BE2C (cell line): ENCODE results near the gene SHFL.

ENCODE experiments used
- DNase-seq: peaks from one replicate; pipeline ENCODE4 v3.0.0-alpha.2; 2020
- H3K27me3 ChIP-seq: fragments of 250-450 bp; sonication (Bioruptor Pico); 2 replicates; pipeline ENCODE4 v1.5.1; 2020; ENCODE audit warnings: mild to moderate bottlenecking
- H3K36me3 ChIP-seq: fragments of 250-450 bp; sonication (Bioruptor Pico); 2 replicates; pipeline ENCODE4 v1.5.1; 2020; ENCODE audit warnings: mild to moderate bottlenecking
- H3K4me1 ChIP-seq: fragments of 250-450 bp; sonication (Bioruptor Pico); 2 replicates; pipeline ENCODE4 v1.5.1; 2020
- H3K4me3 ChIP-seq: 2 replicates; pipeline ENCODE4 v1.5.1; 2011; ENCODE audit warnings: low read depth, low read length
- H3K9me3 ChIP-seq: fragments of 250-450 bp; sonication (Bioruptor Pico); 2 replicates; pipeline ENCODE4 v1.5.1; 2020
- TF ChIP-seq, protein P1 (sequence below): IDR thresholded peaks from 2 replicates; pipeline ENCODE4 v1.5.1; 2012; ENCODE audit warnings: mild to moderate bottlenecking, low read depth, low read length

The SHFL gene

GRCh38 chr19:10116085-10116865 is 30.2 kb downstream of the SHFL start:
- TF ChIP-seq, protein P1, sequence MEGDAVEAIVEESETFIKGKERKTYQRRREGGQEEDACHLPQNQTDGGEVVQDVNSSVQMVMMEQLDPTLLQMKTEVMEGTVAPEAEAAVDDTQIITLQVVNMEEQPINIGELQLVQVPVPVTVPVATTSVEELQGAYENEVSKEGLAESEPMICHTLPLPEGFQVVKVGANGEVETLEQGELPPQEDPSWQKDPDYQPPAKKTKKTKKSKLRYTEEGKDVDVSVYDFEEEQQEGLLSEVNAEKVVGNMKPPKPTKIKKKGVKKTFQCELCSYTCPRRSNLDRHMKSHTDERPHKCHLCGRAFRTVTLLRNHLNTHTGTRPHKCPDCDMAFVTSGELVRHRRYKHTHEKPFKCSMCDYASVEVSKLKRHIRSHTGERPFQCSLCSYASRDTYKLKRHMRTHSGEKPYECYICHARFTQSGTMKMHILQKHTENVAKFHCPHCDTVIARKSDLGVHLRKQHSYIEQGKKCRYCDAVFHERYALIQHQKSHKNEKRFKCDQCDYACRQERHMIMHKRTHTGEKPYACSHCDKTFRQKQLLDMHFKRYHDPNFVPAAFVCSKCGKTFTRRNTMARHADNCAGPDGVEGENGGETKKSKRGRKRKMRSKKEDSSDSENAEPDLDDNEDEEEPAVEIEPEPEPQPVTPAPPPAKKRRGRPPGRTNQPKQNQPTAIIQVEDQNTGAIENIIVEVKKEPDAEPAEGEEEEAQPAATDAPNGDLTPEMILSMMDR = no peak
- peak; percentile 42 for DNase-seq
- Histone ChIP-seq H3K9me3 (no peaks in the 10 kb centered on the region), H3K27me3 (no peaks in the 10 kb centered on the region), H3K4me1 (peaks cover 4% of the 10 kb centered on the region; the same call in 1 of the 2 replicates), H3K36me3 (peaks cover 39% of the 10 kb centered on the region), H3K4me3 (no peak overlapping the region)

GRCh38 chr19:10116866-10117616 is 30.9 kb downstream of the SHFL start:
- no peaks in the 10 kb centered on the region for H3K9me3 ChIP-seq
- TF ChIP-seq, protein P1 = no peak
- no peak overlapping the region for H3K4me3 ChIP-seq
- peaks cover 4% of the 10 kb centered on the region; the same call in 1 of the 2 replicates for H3K4me1 ChIP-seq
- H3K27me3 ChIP-seq = no peaks in the 10 kb centered on the region
- DNase-seq = no peak
- H3K36me3 ChIP-seq = peaks cover 35% of the 10 kb centered on the region

DNA sequence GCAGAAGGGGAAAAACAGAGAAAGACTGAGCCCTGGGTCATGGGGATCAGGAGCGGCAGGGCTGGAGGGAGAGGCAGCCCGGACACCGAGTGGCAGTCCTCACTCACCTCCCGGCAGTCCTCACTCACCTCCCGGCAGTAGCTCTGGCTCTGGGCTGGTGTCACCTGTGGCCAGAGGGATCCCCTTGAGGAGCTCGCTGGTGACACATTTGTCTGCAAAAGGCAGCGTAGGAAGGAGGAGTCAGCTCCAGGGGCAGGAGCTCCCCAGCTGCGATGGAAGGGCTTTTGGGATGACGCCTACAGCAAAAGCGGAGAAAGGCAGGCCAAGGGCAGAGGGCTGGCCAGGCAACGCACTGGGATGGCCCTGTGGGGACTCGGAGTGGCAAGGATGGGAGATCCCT is 32.8 kb downstream of the SHFL start:
- peaks cover 35% of the 10 kb centered on the region for H3K36me3 ChIP-seq
- no peaks in the 10 kb centered on the region for H3K27me3 ChIP-seq
- H3K9me3 ChIP-seq = no peaks in the 10 kb centered on the region
- H3K4me1 ChIP-seq = no peaks in the 10 kb centered on the region
- peak overlapping the region; percentile 98 for H3K4me3 ChIP-seq
- no peak for DNase-seq
- TF ChIP-seq, protein P1 = no peak

DNA sequence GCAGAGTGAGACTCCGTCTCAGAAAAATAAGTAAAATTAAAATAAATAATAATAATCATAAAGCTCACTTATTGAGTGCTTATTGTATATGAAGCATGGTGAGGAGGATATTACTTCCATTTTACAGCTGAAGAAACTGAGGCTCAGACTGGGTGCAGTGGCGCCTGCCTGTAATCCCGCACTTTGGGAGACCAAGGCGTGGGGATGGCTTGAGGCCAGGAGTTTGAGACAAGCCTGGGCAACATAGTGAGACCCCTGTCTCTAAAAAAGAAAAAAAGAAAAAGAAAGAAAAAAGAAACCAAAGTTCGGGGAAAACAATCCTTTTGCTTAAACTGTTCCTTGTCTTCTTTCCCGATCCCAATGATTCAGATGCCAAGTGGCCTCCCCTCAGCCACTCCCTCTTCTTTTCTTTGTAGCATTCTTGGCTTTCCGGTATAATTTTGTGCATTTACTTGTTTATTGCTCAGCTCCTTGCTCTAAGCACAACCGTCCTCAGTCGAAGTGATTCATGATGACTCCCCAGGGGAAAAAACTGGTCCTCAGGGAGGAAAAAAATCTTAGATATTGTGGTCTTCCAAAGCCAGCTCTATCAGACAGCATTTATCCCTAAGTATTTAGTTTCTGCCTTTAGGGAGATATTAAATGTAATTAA is 34.5 kb downstream of the SHFL start:
- TF ChIP-seq, protein P1 = no peak
- H3K4me3 ChIP-seq = no peak overlapping the region
- peaks cover 29% of the 10 kb centered on the region for H3K36me3 ChIP-seq
- H3K27me3 ChIP-seq = no peaks in the 10 kb centered on the region
- no peaks in the 10 kb centered on the region for H3K4me1 ChIP-seq
- DNase-seq = no peak
- no peaks in the 10 kb centered on the region for H3K9me3 ChIP-seq

- no peaks in the 10 kb centered on the region for H3K27me3 ChIP-seq
- H3K4me3 ChIP-seq = no peak overlapping the region
- no peaks in the 10 kb centered on the region for H3K4me1 ChIP-seq
- peaks cover 16% of the 10 kb centered on the region for H3K36me3 ChIP-seq
- no peak for DNase-seq
- H3K9me3 ChIP-seq = no peaks in the 10 kb centered on the region
- TF ChIP-seq, protein P1 = no peak
Measured at GRCh38 chr19:10122045-10122444, 35.9 kb downstream of the SHFL start.
